NCI-H1105 (cell line): ENCODE measurements around the gene JARID2.

Experiments used
- DNase-seq: peaks from one replicate; lab custom pipeline; 2025; lab: John Stamatoyannopoulos, UW

Gene JARID2

DNA sequence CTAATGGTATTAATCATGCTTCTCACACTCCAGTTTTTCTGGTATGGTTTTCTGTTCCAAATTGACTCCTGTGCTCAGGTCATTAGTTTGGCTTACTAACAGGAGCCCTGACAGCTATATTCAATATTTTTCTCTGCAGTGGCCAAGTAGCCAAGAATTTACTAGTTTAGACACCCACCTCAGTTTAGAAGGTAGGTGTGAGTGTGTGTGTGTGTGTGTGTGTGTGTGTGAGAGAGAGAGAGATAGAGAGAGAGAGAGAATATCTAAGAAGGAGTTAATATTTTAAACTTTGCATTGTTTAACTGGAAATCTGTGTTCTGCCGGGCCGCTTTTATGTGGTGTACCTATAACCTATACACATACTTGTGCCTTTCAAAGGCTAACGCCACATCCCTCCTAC, 18.5 kb downstream of the JARID2 start:
- DNase-seq: no peak

DNA sequence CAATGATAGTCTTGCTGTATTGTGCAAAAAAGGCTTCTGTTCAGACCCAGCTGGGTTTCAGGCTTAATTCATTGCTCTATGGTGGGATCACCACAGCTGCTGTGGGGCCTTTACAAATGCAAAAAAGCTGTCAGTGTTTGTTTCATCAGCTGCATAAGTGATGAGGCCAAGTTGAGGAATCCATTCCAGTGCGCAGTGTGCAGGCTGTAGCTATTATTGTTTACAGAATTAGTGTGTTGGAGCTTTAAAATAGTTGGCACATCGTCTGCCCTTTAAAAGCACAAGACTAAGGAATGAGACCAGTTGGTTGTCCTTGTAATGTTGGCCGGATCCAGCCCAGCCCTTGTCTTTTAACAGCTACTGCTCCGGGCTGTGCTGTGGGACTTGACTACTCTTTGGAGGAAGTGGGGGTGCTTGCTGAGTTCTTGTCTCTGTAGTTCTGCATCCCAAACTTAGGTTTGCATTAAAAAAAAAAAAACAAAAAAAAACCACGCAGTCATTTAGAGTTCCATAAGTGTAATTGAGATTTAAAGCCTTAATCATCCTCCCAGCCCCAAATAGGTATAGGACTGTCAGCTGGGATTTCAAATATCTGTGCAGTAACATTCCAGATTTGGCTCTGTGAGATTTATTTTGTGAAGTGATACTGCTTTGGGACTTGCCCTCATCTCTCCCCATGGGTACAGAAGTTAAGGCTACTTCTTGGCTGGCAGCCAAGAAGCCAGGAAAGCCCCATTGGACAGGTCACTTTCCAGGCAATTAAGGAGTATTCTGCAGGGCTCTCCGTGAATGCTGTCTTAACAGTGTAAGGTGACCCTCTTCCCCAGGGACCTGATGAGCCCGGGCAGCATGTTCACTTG, 19.3 kb downstream of the JARID2 start:
- no peak for DNase-seq

DNA sequence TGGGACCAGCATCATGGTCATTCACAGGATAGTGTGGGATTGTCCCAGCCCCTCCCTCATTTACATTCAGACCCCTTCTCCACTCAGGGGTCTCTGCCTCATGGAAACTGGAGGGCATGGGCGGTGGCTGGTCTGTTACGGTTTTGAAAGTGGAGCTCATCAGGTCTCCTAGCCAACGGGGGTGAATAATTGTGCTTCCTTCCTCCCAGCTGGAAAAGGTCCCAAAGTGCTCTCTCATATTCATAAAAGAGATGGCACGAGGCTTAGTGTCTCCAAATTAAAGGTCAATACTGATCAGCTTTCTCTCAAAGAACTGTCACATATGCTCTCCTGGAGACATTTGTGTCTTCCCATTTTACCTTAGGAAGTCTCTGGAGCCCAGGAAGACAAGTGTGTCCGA, 19.9 kb downstream of the JARID2 start:
- DNase-seq: no peak

DNA sequence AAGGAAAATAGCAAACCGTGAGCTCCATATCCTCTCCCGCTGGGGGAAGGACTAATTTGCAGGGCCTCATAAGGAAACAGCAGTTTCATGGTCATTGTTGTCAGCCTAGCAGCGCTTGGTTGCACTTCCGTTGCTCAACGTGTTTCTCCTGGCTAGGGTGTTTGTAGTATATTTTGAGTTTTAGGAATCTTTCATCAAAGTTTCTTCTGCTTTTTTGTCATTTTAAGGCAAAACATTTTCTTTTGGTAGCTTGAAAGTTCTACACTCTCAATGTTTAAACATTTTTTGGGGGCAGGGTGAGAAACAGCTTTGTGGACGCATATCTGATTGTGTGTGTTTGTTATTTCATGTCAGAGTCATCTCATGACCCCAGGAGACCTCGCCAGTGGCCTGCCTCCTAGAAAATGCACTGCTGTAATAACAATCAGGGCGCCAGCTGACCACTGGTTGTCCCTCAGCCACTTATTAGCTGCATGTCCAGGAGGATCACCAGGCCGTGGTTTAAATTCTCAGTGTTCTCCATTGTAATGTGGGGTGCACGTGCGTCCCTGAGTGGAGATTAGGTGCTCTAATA, 20.6 kb downstream of the JARID2 start:
- DNase-seq: no peak

DNA sequence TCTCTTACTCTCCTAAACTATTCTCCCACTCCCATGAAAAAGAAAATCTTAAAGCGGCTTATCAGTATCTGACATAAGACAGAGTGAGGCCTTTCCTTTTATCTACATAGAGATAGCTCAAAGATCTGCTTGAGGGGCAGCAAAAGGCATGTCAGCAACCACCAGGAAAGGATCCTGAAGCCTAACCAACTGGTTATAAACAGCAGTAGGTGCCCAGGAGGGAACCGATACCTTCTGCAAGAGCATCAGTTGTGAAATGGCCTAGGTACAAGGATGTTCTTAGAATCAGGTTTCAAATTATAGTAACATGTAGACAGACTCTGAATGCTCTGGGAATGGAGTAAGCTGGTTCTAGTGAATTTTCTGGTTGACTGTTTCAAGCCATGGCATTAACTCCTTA, 21.4 kb downstream of the JARID2 start:
- no peak for DNase-seq

DNA sequence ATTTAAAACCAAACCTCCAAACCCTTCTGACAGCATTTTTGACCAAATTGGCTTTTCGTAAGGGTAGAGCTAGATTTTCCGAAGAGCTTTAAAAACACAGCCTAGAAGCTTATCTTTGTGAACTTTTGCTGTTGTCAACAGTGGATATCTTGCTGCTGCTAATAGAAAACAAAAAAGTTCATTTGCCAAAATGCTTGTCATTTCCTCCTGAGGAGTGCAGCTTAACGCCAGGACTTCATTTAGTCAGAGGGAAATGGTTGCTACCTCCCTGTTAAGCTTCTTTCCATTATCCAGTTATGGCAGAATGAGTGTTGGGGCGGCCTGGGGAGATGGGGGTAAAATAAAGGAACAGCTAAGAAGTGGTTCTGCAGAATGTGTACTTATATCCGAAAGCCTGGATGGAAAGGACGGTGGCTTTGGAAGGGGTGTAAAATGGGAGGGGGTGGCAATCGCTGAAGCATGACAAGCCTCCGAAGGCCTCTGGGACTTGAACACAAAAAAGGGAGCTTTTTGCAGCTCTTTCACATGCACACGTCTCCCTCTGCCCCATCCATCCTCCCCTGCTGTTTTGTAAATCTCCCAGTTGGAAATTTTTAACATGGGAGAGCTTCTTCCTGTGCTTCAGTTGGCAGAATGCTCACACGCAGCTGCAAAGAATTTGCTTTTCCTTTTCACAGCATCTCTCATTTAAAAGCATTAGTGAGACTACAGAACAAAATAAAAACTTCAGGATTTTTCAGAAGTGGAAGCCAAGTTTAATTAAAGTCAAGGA, 22.5 kb downstream of the JARID2 start:
- DNase-seq: no peak

DNA sequence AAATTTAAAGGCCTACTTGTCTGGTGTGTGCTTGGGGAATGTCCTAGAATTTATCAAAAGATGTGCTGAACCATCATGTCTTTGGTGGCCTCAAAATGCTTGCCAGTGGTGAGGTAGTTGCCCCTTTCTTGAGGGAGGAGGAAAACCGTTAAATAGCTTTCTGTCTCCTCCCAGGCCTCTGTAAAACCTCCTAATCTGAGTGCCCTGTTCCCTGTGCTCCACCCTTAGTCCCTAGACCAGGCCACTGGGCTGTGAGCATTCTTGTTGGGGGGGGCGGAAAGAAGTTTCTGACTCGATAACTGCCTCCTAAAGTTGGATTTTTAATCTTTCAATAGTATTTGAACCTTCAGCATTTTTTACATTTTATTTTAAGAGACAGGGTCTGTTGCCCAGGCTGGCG, 23.1 kb downstream of the JARID2 start:
- no peak for DNase-seq

DNA sequence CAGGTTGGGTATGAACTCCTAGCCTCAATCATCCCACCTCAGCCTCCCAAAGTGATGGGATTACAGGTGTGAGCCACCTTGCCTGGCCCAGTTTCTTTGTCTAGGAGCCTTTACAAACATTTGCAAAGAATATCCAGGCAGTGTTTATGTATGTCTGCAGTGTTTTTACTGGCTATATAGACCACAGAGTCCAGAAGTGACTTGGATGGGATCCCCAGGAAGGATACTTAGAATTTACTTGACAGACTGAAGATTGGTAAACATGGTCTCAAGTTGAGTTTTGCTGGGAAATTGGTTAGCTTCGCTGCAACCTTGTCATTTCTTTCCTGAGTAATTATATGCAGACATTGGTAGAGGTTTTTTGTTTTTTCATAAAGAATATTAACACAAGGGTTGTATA, 23.8 kb downstream of the JARID2 start:
- no peak for DNase-seq

DNA sequence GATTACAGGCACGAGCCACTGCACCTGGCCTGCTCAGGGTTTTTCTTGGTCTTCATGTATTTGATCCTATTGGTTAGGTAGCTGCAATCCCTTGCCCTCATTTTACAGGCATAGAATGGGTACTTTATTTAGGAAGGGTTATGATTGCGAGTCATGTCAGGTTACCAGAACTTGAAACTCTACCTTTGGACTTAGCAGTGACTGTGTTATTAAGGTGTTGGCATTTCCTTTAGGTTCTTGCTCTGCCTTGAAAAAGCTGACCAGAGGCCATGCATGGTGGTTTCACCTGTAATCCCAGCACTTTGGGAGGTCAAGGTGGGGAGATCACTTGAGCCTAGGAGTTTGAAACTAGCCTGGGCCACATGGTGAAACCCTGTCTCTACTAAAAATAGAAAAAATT, 24.5 kb downstream of the JARID2 start:
- DNase-seq: no peak

DNA sequence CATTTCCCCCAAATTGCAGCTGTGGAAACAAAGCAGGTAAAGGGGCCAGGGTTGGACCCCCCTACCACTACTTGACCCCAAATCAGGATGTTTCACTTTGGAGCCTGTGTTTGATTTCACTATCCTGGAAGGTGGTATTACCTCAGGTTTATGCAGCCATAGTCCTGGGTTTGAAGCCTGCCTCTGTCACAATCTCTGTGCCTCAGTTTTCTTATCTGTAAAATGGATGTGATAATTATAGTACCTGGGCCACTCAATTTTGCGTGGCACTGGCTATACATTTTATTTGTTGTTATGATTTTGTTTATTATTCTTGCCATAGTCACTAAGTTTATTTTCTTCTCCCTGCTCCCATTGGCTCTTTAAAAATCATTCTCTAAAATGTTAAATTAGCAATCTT, 26.7 kb downstream of the JARID2 start:
- DNase-seq: no peak

DNA sequence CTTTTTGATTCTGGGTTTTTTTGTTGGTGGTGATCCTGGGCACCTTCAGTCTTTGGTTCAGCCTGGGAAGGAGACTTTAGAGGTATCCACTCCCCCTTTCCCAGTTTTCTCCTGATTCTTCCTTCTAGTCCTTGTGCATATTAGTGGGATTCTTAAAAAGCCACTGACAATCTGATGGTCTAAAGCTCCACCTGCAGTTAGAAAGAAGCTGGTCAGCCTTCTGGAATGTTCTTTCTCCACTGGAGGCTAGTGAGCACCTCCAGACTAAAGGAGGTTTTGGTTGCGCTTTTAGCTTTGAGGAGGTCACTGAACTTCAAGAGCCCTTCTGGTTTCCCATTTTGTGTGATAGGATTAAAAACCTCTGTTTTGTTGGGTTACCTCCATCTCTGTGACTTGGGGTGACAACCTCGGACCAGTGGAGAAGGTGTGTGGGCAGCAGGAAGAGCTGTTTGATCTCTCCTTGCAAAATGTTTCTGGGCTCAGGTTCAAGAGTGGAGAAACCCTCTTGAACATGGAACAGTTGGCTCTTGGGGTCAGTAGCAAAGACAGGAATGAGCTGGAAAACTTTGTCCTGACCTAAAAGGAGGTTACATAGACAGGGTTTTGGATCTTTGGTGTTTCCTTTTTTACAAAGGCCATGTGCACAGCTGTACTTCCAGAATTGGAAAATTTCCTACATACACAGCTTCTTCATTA, 29.0 kb downstream of the JARID2 start:
- no peak for DNase-seq

DNA sequence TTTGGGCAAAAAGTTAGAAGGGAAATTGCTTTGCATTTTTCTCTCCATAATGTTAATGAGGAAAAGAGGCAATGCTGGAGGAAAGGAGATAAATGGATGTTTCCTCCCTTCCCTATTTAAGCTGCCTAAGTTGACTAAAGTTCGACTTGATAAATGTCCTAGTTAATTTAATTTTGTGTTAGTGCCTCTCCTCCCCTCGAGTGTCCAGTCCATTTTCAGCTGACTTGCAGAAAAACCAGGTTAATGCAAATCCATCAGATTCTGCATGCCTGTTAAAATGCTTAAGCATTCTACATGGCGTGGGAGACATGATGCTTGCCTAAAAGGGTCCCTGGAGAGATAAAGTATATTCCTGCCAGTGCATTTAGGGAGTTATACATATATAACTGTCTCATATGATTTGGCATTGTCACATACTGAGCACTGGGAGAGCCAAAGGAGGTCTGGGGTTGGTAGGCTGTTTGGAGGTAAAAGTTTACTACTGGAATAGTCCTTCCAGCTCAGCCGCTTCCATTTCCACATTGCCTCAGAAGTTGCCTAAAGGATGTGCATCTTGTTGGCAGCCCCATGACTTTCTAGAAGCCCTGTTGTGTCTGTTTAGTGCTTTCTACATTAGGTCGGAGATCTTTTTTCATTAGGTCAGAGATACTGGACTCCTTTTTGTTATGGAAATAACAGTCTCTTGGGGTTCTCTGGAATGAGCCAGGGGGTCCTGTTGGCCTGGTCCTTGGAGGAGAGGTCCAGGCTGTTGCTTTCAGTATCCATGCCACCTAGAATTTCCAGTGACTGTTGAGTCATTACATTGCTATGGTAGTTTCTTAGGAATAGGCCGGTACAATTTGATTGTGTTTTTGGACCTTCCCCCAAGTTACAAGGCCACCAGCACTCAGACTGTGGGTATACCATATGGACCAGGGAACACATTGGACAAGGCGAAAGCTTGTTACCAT, 30.4 kb downstream of the JARID2 start:
- DNase-seq: no peak

DNA sequence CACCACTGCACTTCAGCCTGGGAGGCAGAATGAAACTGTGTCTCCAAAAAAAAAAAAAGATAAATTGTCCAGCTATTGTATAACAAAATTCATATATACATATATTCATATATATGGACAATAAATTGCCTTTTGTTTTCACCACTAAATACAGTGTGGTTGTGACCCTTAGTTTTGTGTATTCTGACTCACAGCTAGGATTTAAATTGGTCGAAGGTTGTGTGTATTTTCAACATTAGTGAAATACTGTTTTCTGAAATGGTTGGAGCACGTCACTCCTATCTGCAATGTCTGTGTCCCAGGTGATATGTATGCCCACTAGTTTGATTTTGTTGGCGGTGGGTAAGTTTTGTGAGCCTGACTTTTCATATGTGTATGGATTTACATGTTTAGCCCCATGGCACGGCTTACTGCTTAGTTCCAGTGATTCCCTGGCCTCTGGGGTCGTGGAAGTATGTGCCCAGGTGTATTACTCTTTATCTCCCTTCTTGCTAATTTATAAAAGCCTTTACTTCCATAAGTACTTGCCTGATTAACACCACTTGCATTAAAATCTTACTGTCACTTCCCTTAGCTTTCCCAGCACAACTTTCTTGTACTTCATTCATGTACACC, 33.3 kb downstream of the JARID2 start:
- no peak for DNase-seq

DNA sequence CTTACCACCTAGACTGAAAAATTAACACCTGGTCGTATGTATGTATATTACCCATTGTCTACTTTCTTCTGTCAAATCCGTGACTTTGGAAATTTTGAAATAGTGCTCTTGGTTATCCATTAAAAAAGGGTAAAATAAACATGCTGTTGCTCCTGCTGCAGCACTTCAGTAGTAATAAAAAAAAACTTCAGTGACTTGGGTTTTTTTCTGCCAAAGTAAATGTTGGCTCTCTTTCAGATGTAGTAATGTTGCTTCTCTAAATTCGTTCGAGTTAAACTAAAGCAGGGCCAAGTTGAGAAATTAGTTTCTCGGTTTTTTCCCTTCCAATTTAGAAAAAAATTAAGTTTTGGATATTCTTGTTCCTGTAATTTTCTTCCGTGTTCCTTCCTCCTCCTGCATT, 34.2 kb downstream of the JARID2 start:
- no peak for DNase-seq

DNA sequence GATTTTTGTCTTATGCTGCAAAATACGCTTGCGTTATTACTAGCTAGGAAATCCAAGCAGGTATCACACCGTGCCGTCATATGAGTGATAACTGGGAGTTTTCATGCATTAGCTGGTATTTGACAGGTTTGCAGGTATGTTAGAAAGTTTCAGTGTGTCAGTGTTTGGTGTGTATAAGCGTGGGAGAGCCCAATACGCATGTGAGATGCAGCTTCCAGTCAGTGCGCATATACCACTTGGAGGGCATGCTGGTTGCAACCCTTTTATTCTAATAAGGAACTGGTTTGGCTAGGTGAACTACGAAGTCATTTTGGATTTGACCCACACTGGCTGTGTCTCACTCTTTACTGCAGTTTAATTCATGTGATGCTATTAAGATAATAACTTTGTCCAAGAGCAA, 35.1 kb downstream of the JARID2 start:
- DNase-seq: no peak

DNA sequence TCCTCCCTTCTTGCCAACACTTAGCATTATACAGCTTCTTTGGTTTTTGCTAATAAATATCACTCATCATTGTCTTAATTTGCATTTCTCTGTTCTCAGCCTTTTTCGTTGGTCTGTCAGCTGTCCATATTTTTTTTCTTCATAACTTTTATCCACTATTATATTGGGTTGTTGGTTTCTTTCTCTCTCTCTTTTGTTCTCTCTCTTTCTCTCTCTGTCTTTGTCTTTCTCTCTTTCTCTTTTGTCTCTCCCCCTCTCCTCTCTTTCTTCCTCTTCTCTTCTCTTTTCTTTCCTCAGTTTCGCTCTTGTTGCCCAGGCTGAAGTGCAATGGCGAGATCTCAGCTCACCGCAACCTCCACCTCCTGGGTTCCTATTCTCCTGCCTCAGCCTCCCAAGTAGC, 36.5 kb downstream of the JARID2 start:
- DNase-seq: no peak

DNA sequence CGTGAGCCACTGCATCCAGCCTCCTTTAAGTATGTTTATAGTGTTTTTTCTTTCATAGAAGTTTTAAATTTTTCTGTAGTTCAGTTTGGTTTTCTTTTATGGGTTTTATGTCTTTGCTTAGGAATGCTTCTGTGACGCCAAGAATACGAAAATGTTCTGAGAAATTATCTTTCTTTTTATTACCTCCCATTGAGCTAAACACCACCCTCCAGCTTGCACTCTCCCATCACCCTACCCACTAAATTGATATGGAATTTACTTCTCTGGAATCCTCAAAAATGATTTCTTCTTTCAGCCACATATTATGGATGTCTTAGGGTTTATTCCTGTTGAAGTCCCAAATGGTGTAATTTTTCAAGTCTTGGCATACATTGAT, 38.1 kb downstream of the JARID2 start:
- DNase-seq: no peak

DNA sequence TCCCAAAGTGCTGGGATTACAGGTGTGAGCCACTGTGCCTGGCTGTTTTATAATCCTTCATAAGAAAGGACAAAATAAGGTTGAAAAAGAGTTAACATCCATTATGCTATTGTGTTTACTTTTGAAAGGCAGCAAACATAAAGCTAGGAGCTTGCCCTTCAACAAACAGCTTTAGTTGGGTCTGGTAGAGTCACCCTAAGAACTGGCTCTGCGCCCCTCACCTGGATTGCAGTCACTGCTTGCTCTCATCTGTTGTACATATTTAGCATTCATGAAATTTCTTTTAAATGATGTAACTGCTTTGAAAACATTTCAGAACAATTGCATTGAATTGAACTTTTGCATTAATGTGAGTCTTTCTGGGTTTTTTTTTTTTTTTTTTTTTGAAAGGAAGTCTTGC, 38.9 kb downstream of the JARID2 start:
- no peak for DNase-seq

DNA sequence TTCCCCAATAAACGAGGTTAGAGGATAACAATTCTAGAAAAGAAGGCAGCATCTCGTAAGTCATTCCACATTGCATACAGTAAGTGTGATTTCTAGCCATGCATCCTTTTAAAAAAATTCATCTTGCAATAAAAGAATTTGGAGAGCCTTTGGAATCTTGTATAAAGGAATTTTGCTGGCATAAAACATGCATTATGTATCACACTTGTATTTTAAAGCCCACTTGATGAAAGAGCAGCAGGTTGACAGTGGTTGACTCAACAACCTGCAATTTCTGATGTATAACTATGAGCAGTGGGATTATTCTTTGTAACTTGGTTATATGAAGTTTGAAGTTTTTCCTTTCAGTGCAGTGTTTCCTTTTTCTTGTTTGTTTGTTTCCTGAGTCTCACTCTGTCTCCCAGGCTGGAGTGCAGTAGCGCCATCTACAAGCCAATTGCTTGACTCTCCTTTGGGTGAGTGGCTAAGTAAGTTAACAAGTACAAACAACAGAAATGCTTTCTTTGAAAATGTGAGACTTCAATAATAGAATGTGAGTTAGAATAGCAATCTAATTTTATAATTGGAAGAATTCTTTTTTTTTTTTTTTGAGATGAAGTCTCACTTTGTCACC, 39.9 kb downstream of the JARID2 start:
- DNase-seq: no peak

DNA sequence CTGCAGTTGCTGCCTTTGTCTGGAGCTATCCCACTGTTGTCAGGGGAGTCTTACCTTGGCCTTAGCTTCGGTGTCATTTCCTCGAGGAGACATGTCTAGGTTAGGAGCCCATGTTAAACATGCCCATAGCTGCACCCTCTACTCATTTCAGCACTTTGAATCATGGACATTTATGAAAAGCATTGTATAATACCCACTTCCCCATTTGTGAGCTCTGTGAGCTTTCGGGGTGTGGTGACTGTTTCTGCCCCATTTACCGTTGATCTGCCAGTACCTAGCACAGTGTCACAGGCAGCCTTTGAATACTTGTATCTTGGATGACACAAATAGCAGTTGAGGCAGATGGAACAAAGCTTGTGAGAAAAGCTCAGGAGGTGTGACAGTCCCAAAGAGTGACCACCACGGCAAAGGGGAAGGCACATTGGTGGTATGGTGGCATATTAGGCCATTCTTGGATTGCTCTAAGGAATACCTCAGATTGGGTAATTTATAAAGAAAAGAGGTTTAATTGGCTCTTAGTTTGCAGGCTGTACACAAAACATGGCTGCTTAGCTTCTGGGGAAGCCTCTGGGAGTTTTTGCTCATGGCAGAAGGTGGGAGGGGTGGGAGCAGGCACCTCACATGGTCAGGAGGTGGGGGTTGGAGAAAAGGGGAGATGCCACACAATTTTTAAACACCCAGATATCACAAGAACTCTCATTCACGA, 42.0 kb downstream of the JARID2 start:
- DNase-seq: no peak
